EL (cell line): Measurements from ENCODE around the gene EBF3.
A peak's percentile ranks its signal among the peaks of the same experiment; 100 is the strongest.

Experiments
- DNase-seq: peaks from one replicate; pipeline ENCODE4 v3.0.0-alpha.2; 2016

The EBF3 gene

DNA sequence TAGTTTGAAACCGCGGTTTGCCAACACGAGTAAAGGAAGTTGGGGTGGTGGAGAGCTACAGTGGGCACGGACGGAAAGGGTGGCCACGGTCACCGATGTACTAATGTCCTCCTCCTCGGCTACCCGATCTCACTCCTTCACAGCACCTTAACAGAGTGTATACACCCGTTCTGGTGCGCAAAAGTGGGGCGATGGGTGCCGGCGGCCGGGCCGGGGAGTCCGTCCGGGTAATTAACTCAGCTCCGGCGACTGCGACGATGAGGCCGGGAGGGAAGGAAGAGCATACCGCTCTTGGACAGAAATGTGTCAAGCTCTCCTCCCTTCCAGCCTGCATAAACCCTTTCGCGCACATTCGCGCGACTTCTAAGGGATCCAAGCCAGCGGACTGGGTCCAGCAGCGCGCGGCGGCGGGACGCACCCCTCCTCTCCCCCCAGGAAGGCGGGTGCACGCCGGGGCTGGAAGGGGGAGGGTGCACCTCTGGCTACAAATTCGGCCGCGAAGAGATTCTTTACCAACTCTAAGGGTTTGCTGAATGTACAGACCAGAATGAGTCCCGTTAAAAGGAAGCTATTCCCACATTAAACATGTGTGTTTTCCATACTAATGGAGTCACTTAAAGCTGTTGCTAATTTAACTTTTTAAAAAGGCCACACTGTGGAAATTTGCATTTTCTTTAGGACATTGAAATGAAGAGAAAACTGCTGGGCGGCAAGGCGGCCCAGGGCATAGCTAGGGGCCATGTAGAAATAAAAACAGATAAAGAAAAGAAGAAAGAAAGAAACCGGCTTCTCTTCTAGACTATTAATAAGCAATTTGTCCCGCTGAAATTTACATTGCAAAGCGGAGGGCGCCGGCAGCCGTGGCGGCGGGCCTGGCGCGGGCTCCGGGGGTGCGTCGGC lies 6.6 kb upstream of the EBF3 start:
- no peak for DNase-seq

DNA sequence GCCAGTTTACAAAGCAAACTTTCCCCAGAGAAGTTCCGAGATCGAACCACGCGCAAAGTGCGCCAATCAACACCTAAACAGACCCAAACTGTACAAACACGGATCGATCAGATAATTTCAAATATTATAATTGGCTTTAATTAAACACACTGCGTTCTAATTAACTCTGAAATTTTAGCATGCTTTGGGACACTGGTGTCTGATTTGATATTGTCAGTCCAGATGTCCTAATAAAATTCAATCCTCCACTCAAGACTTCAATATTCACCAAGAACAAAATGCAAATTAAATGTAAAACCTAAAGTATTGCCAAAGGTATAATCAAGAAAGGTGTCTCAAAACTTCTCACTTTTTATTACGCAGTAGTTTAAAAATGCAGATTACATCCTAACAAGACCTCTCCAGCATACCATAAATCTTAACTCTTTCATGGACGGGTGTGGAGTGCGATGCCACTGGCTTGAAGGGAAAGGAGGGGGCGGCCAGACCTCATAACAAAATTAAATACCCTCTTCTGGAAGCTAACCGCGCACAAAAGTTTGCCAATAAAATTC lies 5.9 kb upstream of the EBF3 start:
- no peak for DNase-seq

DNA sequence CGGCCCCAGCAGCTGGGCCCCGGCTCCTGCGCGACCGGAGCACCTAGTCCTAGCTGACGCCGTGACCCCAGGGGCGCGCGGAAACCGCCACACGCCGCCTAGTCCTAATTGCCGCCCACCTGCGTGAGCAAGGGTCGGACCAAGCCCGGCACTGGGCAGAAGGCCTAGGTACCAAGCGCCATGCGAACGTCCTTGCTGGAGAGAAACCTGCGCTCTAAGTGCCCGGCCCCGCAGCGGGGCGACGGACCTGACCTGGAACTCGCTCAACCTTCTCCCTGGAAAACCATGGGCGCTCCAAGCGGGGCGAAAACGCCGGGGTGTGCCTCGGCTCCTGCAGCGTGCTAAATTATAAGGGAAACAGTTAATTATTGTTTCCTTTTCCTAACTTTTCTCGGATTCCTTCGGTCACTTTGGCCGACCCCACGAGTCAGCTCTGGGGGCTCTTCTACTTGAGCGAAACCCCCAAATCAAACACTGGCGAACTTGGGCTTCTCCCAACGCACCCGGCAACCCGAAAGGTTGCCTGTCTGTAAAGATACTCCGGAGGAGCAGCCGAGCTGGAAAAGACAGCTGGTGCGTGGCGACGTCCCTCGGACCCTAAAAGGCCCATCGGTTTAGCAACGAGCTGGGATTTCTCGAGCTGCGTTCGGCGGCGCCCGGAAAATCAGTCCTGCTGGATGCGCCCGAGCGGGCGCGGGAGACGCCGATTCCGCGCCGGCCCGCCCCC lies 5.3 kb upstream of the EBF3 start:
- no peak for DNase-seq

DNA sequence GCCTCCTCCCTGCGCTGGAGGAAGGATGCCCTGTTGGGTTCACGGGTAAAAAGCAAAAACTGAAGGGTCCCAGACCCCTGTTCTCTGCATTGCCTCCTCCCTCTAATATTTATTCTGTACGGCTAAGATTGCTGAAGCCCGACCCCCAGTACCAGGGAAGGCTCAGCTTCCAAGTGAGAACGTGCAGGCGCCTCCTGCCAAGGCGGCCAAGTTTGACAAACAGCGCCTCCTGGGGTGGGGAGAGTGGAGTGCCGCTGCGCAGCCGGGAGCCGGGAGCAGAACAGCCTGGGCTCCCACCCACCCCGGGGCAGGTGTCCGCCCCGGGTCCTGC lies 4.7 kb upstream of the EBF3 start:
- DNase-seq: peak; percentile 27

DNA sequence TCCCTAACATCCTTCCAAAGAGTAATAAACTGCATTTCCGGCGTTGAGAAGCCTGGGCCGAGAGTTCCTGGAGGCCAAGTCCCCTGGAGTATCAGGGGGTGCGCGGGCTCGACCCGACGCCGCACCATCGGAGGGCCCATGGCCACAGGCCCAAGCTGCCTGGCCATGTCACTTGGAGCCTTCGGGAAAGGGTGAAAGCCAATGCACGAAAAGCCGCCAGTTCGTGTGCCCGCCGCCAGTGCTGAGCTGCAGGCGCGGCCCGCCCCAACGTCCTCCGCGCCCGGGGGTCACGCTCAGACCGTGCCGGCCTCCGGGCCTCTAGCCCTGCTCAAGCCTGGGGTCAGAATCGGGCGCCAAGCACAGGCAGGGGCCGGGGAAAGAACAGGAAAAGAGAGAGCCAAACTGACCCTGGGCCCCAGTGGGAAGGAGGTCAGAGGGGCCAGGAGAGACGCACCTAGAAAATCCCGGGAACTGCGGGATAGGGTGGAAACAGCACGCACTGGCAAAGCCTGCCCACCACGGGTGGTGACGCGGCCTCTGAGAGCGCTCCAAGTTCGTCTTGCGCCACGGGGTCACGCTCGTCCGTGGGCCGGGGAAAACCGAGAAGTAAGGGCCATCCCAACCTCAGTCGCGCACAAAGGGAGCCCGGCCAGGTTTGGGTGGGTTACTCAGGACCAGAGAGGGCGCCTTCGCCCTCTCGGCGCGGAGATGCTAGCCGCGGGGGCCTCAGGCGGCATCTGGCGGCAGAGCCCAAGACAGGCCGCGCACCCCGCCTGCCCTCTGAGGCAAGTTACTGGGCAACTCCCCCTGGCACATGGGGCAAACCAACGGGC lies 4.2 kb upstream of the EBF3 start:
- no peak for DNase-seq

DNA sequence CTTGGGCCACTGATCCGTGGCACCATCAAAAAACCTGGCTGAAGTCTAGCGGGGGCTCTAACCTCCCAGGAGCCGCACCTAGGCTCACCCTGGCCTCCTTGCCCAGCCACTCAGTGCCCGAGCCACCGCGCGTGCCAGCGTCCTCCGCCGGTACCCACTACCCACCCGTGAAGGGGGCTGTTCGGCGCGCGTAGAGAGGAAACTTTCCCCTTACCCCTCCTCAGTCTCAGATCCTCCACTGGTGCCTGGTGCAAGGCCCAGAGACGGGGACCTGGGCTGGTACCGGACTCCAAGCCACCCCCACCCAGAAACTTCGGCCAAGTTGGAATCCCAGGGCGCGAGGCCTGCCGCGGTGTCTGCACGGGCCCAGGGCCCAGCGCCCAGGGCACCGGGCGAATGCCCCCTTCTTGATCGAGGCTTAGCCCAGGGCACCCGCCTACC lies 3.5 kb upstream of the EBF3 start:
- no peak for DNase-seq

DNA sequence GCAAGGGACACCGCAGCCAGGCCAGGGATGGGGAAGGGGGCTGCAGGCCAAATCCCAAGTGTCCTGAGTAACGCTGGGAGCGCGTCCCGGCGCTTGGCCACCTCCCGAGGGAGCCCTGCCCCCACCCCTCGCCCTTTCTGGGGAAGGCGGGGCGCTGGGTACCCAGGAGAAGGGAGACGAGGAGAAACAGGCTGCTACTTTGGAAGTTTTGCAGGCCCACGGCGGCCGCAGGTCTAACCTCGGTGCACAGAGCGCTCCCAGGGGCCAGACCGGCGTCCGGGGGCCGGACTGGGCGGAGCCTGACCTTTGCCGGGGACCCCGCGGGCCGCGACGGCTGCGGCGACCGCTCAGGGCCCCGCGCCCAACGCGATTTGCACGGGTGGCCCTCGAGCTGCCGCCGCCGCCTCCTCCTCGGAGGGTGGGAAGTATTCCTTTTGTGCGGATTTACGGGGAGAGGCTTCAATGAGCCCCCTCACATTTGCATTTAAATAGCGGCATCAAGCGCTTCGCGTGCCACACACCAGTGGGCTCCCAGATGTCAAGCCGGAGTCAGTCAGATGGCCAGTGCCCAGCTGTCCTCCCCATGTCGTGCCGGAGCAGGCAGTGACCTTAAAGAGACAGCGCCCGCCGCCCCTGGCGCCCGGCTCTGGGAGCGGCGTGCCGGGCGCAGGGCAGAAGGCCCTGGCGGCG lies 3.0 kb upstream of the EBF3 start:
- DNase-seq: no peak

DNA sequence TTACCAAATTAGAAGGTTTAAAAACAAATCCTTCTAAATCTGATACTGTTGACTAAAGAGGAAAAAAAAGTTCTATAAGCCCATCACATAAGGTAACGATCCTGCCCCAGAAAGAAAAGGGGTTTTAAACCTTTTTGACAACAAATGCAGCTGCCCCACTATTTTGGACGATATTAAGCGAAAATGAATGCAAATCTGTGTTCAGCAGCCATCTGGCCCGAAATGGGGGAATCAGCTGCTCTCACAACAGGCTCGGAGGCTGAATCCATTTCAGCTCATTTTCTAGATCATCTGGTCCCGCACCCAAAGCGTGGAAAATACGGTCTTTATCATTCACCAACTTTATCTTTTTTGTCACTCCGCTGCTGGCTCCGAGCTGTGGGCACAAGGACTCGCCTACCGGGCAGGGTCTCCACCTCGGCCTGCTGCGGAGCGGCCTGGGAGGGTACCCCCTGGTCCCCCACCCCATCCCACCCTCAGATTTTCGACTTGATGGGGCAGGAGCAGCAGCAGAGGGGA lies 2.4 kb upstream of the EBF3 start:
- no peak for DNase-seq

DNA sequence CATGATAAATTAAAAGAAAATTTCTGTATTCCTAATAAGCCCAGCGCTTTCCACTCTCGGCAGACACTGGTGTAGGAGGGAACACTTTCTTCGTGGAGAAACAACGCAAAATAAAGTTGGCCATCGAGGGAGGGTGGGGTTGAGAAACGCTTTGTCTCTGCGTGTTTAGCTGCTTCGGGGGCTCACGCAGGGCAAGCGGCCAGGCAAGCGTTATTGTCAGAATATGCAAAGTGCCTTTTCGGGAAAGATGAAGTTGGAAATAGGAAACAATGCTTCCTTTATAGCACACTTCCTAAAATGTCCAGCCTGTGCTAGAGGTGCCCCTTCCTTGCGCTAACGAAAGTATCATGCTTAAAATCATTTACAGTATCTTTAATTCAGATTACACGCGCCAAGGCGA lies 1.9 kb upstream of the EBF3 start:
- DNase-seq: no peak

DNA sequence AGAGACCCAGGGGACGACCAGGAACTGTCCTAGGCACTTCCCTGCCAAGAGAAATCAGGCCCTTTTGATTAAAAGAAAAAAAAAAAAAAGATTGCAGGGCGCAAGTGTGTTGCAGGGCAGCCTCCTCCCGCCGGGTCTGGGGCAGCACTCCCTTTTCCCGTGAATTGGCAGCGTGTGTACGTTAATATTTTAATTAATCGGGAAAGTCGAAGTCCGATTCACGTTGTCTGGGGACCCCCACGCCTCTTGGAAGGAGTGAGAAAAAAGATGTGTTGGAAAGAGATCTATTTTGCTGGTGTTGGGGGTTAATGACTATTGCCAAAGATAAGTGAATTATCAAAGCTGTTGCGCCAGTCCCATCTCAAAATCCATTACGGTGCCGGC lies 1.3 kb upstream of the EBF3 start:
- no peak for DNase-seq

DNA sequence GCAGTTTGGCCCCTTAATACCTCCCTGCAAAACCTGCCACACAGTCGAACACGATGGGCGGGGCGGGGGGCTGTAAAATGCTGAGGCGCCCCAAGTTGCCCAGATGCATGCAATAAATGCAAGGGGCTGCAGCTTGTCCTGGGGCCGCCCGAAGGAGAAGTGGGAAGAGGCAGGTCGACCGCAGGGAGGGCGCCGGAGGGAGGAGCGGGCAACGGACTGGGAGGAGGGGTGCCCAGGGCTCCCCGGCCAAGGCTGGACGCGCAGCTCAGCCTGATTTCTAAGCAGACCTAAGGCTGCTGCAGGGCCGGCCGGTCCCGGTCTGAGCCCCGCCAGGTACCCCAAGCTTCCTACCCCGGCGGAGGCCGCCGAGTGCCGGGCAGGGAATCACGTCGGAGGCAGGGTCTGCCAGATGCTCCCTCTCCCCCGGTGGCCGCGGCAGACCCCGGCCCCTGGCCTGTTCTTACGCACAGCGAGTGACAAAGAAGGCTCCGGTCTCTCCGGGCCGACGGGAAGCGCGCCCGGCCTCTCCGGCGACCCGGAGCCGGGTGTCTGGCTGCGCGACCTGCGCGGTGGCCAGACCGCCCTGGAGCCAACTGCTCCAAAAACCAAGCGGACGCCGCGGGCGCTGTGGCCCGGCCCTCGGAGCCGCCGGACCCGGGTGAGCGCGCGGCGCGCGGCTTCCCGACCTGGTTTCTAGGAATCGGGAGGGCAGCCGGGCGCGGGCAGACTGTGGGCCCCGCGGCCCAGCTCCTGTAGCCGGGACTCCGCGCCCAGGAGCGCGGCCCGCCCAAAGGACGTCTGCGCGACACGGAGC lies 744 bp upstream of the EBF3 start:
- no peak for DNase-seq

DNA sequence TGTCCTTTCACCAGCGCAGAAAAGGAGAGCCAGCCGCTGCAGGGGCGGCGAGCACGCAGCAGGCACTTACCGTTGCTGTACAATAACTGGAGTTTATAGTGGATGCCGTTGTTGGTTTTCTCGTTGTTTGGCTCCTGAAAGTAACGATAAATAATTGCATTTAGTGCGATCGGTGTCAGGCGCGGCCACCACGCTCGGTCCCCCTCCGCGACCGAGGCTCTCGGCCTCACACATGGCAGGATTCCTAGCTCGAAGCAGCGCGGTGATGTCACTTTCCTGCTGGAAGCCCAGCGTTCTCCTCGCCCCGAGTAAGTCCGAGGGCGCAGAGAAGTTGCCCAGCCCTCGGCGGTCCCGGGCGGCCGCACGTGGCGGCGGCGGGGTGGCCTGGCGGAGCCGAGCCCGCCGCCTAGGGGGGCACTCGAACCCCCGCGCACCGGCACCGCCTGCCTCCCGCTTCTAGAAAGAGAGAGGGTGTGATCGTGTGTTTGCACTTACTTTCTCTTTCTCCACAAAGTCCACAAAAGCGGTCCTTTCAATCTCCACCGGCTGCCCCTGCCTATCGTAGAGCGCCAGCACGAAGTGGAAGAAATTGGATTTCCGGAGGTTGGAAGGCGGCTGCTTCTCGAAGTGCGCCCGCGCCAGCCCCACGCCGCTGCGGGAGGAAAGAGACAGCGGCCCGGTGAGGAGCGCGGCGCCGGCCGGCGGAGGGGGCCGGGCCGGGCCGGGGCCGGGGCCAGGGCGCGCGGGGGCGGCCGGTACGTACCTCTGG lies 1.0 kb downstream of the EBF3 start:
- DNase-seq: peak; percentile 40

DNA sequence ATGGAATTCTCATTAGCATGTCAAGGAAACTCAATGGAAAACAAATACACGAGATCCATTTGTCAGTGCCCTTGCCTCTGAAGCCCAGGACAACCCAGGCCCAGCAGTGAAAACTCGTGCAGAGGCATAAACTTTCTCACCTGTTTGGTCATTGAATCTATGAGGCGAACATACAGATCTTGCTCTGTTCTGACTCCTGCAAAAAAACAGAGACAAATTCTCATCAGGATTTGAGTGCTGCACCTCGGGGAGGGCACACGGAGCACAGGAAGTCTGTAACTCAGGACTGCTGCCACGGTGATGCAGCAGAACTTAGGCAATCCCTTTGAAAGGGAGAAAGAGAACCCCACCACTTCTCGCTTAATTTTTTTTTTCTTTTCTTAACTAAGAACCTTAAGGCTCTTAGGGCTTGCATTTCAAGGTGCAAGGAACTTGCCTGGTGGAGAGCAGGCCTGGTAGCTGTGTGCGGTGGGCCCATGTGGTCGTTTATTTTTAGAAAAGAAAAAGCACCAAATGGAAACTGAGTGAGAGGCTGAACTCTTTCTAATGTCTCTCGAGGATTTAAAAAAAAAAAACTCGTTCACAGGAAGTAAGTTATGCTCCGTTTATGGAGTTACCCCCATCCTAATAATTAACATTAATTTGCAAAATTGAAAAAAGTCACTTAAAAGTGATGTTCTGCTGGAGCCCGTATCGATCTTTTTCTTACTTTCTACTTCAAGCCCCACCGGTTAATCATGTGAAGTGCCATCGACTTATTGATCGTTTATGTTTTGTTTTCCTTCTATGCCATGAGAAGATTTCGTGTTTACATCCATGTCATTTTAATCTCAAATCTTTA lies 1.8 kb downstream of the EBF3 start:
- no peak for DNase-seq

DNA sequence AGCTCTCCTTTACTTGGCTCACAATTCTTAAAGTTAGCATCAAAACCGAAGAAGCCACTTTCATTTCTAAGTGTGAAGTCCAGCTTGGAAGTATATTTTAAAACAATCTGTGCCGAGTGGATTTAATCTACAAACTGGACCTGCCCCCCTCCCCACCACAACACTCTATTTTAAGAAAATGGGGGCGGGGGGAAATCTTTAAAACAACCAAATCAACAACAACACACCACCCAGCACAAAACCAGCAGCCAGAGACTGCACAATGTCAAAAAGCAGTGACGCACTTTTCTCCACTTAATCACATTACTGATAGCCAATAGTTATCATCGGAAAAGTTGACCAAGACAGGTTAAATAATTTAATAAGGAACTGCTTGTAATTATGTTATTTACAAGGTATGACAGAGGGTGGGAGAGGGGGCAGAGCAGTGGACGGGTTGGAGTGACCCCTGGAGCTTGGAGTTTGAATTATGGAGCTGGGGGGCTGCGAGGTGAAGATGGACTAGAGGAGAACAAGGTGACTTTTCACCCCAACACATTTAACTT lies 2.8 kb downstream of the EBF3 start:
- DNase-seq: no peak

DNA sequence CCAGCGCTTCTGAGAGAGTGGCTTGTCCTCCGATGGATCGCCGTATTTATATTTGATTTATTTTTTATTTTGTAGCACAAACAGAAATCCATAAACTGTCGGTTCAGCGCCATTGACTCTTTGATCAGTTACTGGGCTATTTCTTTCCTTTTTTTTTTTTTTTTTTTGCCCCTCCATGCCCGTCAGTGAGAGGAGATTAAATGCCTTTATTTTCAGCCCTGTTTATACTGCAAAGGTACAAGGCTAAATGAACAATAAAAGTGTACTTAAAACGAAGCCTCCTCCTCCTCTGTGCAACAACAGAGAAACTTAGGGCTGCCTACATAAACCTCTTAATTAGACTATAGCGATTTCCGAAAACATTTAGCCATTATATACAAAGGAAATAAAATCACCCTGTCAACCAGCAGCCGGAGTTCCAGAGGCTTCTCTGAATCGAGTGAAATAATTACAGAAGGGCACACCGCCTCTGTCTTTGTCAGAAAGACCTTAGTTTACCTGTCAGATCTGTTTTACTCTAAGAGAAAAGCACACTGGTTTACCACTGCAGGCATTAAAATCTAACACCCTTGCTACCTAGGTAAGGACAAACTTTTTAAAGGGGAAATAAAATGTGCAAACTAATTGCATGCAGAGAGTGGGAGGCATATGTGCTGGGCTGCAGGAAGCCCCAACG lies 3.5 kb downstream of the EBF3 start:
- DNase-seq: no peak

DNA sequence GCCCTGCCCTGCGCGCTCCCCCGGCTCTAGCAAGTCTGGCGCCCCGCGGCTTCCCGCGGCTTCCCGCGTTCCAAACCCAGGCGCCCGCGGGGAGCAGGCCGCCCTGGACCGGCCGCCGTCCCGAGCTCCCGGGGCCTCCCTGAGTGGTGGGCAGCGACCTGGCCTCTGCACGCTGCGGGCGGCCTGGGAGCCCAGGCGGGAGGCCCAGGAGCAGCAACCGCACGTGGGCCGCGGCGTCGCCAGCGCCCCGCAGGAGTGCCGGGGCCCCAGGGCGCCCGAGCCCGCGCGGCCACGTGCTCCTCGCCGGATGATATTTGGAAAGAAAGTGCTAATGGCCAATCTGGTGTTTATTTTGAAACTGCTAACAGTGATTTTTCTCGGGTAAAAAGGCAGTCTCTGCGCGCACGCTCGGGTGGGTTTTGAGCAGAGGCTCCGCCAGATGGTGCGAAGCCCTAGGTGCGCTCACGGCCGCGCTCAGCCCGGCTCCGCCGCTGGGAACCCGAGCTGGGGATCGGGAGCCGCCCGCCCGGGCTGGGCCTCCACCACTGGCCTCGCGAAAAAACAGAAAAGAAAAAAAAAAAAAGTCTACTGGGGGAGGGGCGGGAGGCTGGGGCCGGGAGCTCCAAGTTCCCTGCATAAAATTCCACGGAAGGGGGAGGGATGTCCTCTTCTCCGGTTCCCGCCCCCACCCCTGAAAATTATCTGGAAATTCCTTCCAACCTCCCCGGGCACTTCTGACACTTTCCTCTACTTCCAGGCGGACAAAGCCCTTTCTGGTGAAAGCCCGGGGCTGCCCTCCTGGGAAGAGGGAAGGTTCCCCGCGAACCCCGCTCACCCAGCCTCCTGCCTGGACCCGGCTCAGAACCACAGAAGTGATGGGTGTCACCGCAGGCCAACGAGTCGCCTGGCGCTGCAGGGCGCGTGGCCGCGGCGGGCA lies 4.3 kb downstream of the EBF3 start:
- no peak for DNase-seq
